ENCODE results near the gene RNF5.

The RNF5 gene

GRCh38 chr6:32146687-32147086, 31.5 kb upstream of the RNF5 start:
- ChIA-PET CTCF (no interaction called here), POLR2A (interaction anchor here (1.2 to 1.6 kb wide), 2 partner anchors 17 to 49 kb away, joined by 4 to 11 read pairs; partner anchors contain the start of gene FKBPL)
- no peak for DNase-seq (ENCODE audit: extremely low spot score)
- TF ChIP-seq L3MBTL2 (conservative IDR thresholded peaks at IDR 0.05) (no peak), SUZ12 (IDR thresholded peaks at IDR 0.05) (no peak), ELF4 (IDR thresholded peaks at IDR 0.05) (no peak), FOXM1 (IDR thresholded peaks at IDR 0.05; ENCODE audit: borderline replicate concordance) (no peak), NFRKB (IDR thresholded peaks at IDR 0.05) (no peak), HDGF (IDR thresholded peaks at IDR 0.05; ENCODE audit: borderline replicate concordance) (no peak), ZNF384 (IDR thresholded peaks at IDR 0.05) (no peak), FOXK2 (IDR thresholded peaks at IDR 0.05) (no peak), ARNT (IDR thresholded peaks at IDR 0.05) (no peak), SP1 (IDR thresholded peaks at IDR 0.05) (no peak), BHLHE40 (IDR thresholded peaks at IDR 0.05; ENCODE audit: borderline replicate concordance) (no peak), TARDBP (IDR thresholded peaks at IDR 0.05) (no peak), CTBP1 (IDR thresholded peaks at IDR 0.05; ENCODE audit: borderline replicate concordance) (no peak), FOXA1 (IDR thresholded peaks at IDR 0.05) (no peak), LEF1 (IDR thresholded peaks at IDR 0.05; ENCODE audit: borderline replicate concordance) (no peak), PKNOX1 (IDR thresholded peaks at IDR 0.05) (no peak)

- DNase-seq (ENCODE audit: extremely low spot score) = no peak
- POLR2A ChIA-PET = interaction anchor here (1.2 kb wide), 1 partner anchor 17 kb away, joined by 5 read pairs; the partner anchor contains the start of gene FKBPL
- no peak for TF ChIP-seq FOXK2 (IDR thresholded peaks at IDR 0.05)
- no peak for TF ChIP-seq HDGF (IDR thresholded peaks at IDR 0.05; ENCODE audit: borderline replicate concordance)
- no peak for TF ChIP-seq ARNT (IDR thresholded peaks at IDR 0.05)
- no peak for TF ChIP-seq FOXA1 (IDR thresholded peaks at IDR 0.05)
- no peak for TF ChIP-seq ELF4 (IDR thresholded peaks at IDR 0.05)
- no peak for TF ChIP-seq SUZ12 (IDR thresholded peaks at IDR 0.05)
- no peak for TF ChIP-seq L3MBTL2 (conservative IDR thresholded peaks at IDR 0.05)
- TF ChIP-seq BHLHE40 (IDR thresholded peaks at IDR 0.05; ENCODE audit: borderline replicate concordance) = no peak
- no peak for TF ChIP-seq CTBP1 (IDR thresholded peaks at IDR 0.05; ENCODE audit: borderline replicate concordance)
- TF ChIP-seq SP1 (IDR thresholded peaks at IDR 0.05) = no peak
- no peak for TF ChIP-seq ZNF384 (IDR thresholded peaks at IDR 0.05)
- no peak for TF ChIP-seq PKNOX1 (IDR thresholded peaks at IDR 0.05)
- no peak for TF ChIP-seq FOXM1 (IDR thresholded peaks at IDR 0.05; ENCODE audit: borderline replicate concordance)
- no peak for TF ChIP-seq TARDBP (IDR thresholded peaks at IDR 0.05)
- no peak for TF ChIP-seq LEF1 (IDR thresholded peaks at IDR 0.05; ENCODE audit: borderline replicate concordance)
- TF ChIP-seq NFRKB (IDR thresholded peaks at IDR 0.05) = no peak
- CTCF ChIA-PET = no interaction called here
Measured at GRCh38 chr6:32147401-32148132, 30.6 kb upstream of the RNF5 start.

- ChIA-PET CTCF (no interaction called here), POLR2A (interaction anchor here (1.2 kb wide), 1 partner anchor 18 kb away, joined by 5 read pairs; the partner anchor contains the start of gene FKBPL)
- peak; percentile 48 for DNase-seq (ENCODE audit: extremely low spot score)
- no peak for TF ChIP-seq PKNOX1 (IDR thresholded peaks at IDR 0.05)
Measured at GRCh38 chr6:32148289-32149091, 29.7 kb upstream of the RNF5 start.

- no peak for DNase-seq (ENCODE audit: extremely low spot score)
- CTCF ChIA-PET = no interaction called here
- no peak for TF ChIP-seq FOXK2 (IDR thresholded peaks at IDR 0.05)
- TF ChIP-seq PKNOX1 (IDR thresholded peaks at IDR 0.05) = no peak
- no peak for TF ChIP-seq BHLHE40 (IDR thresholded peaks at IDR 0.05; ENCODE audit: borderline replicate concordance)
- no peak for TF ChIP-seq HDGF (IDR thresholded peaks at IDR 0.05; ENCODE audit: borderline replicate concordance)
- no peak for TF ChIP-seq FOXA1 (IDR thresholded peaks at IDR 0.05)
- no peak for TF ChIP-seq FOXM1 (IDR thresholded peaks at IDR 0.05; ENCODE audit: borderline replicate concordance)
- no peak for TF ChIP-seq CTBP1 (IDR thresholded peaks at IDR 0.05; ENCODE audit: borderline replicate concordance)
- TF ChIP-seq L3MBTL2 (conservative IDR thresholded peaks at IDR 0.05) = no peak
- TF ChIP-seq NFRKB (IDR thresholded peaks at IDR 0.05) = no peak
- TF ChIP-seq ELF4 (IDR thresholded peaks at IDR 0.05) = no peak
- TF ChIP-seq TARDBP (IDR thresholded peaks at IDR 0.05) = no peak
- TF ChIP-seq LEF1 (IDR thresholded peaks at IDR 0.05; ENCODE audit: borderline replicate concordance) = no peak
- no peak for TF ChIP-seq SUZ12 (IDR thresholded peaks at IDR 0.05)
- TF ChIP-seq SP1 (IDR thresholded peaks at IDR 0.05) = no peak
- POLR2A ChIA-PET = no interaction called here
Measured at GRCh38 chr6:32149092-32149755, 29.0 kb upstream of the RNF5 start.

Measured in HEK293T (cell line).